HepG2 (cell line): ENCODE data around the gene CMTM3. TPM values are rescaled to one million over a fixed set of nuclear protein-coding genes. Genes with fewer than 3 reads are reported as not detected.

Experiments
- ATAC-seq: fragments of 200-7000 bp; cut with Tn5 transposase; 3 replicates; pipeline ENCODE4 v1.9.1; 2020; ENCODE audit warnings: mild to moderate bottlenecking, moderate library complexity
- BruUV-seq: library from RNA; stranded (reverse); fragments of 400-500 nt; replicated peaks from 2 replicates; lab custom pipeline; 2021; lab: Mats Ljungman, UMichigan
- CTCF ChIA-PET: fragments of 300-600 bp; formaldehyde crosslinking; extraction: SDS; loops from one replicate; lab custom pipeline; 2021; ENCODE audit warnings: low total read pairs, inconsistent platforms, low intra/inter-chr PET ratio; lab: Yijun Ruan, JAX
- POLR2A ChIA-PET: fragments of 350-600 bp; sonication (Branson Sonifier 250); formaldehyde crosslinking; loops from one replicate; lab custom pipeline; 2020; ENCODE audit warnings: antibody characterized with exemption, inconsistent platforms; lab: Yijun Ruan, JAX
- DNase-seq: peaks from one replicate; pipeline ENCODE4 v3.0.0-alpha.2; 2015; ENCODE audit warnings: low spot score
- FAIRE-seq: peaks from 3 replicates; lab custom pipeline; 2011; peaks lifted over from hg19 to GRCh38; lab: Jason Lieb, UNC
- H2AFZ ChIP-seq: one replicate; pipeline ENCODE4 v1.6.1; 2011; ENCODE audit warnings: low read length, inconsistent platforms
- H3K27ac ChIP-seq: fragments of 300-600 bp; 3 replicates; pipeline ENCODE4 v1.8.0; 2011; ENCODE audit warnings: mixed run types, mild to moderate bottlenecking, mixed read lengths, low read length, inconsistent platforms; ENCODE audit not compliant: insufficient read depth; ENCODE audit errors: extremely low read length
- H3K27me3 ChIP-seq, 2 experiments: fragments of 200-600 bp in 1 of 2; 2 replicates in 1 of 2; 3 replicates in 1 of 2; pipeline versions ENCODE4 v1.6.0 to v1.8.0; 2011; ENCODE audit warnings: low read length in 2 of 2, mild to moderate bottlenecking in 2 of 2, moderate library complexity in 2 of 2, inconsistent platforms in 1 of 2; ENCODE audit not compliant: insufficient read depth in 2 of 2, control insufficient read depth in 1 of 2
- H3K36me3 ChIP-seq, 2 experiments: fragments of 200-600 bp in 1 of 2; replicated peaks in 1 of 2; 2 replicates in 1 of 2; 3 replicates in 1 of 2; pipeline versions ENCODE4 v1.5.1 to v1.8.0; 2011; ENCODE audit warnings: low read length in 2 of 2, inconsistent platforms in 1 of 2; ENCODE audit not compliant: insufficient read depth in 2 of 2, control insufficient read depth in 1 of 2
- H3K4me1 ChIP-seq: 2 replicates; pipeline ENCODE4 v1.5.1; 2012; ENCODE audit warnings: low read length, inconsistent platforms; ENCODE audit not compliant: insufficient read depth
- H3K4me2 ChIP-seq: 2 replicates; pipeline ENCODE4 v1.6.0; 2011; ENCODE audit warnings: low read depth, low read length, inconsistent platforms
- H3K4me3 ChIP-seq, 3 experiments: fragments of 200-600 bp in 1 of 3; sonication (generic), shearing (Covaris generic) in 1 of 3; replicated peaks in 1 of 3; 2 replicates each; pipeline ENCODE4 v1.5.1; 2011 to 2016; ENCODE audit warnings: low read length in 3 of 3, inconsistent platforms in 2 of 3, low read depth in 2 of 3, mild to moderate bottlenecking in 2 of 3, control low read depth in 1 of 3, mixed read lengths in 1 of 3; ENCODE audit not compliant: insufficient read depth in 1 of 3
- H3K79me2 ChIP-seq: one replicate; pipeline ENCODE4 v1.6.1; 2011; ENCODE audit warnings: low read length, inconsistent platforms; ENCODE audit not compliant: insufficient read depth
- H3K9ac ChIP-seq: 2 replicates; pipeline ENCODE4 v1.6.0; 2011; ENCODE audit warnings: mild to moderate bottlenecking, low read depth, low read length, inconsistent platforms; ENCODE audit not compliant: insufficient read depth
- H3K9me3 ChIP-seq: 2 replicates; pipeline ENCODE4 v1.5.1; 2012; ENCODE audit warnings: mild to moderate bottlenecking, low read length
- H4K20me1 ChIP-seq: 2 replicates; pipeline ENCODE4 v1.6.0; 2011; ENCODE audit warnings: inconsistent platforms, mild to moderate bottlenecking, low read length, moderate library complexity; ENCODE audit not compliant: insufficient read depth
- HNRNPLL ChIP-seq: fragments of 200-400 bp; formaldehyde crosslinking; IDR thresholded peaks from 2 replicates; pipeline ENCODE4 v1.6.1; 2017; ENCODE audit warnings: mild to moderate bottlenecking, low read depth, low read length; ENCODE audit not compliant: poor library complexity, severe bottlenecking
- MIER3 ChIP-seq: IDR thresholded peaks from 2 replicates; pipeline ENCODE4 v1.6.1; 2016; ENCODE audit warnings: missing compliant biosample characterization, borderline replicate concordance
- NR2C2 ChIP-seq: sonication (generic); formaldehyde crosslinking; IDR thresholded peaks from 2 replicates; pipeline ENCODE4 v1.4.0; 2020; ENCODE audit warnings: missing genetic modification reagents, mild to moderate bottlenecking, moderate library complexity, borderline replicate concordance
- RXRA ChIP-seq: sonication (generic); formaldehyde crosslinking; IDR thresholded peaks from 2 replicates; pipeline ENCODE4 v1.5.1; 2020; ENCODE audit warnings: missing genetic modification reagents
- SSRP1 ChIP-seq: IDR thresholded peaks from 2 replicates; pipeline ENCODE4 v1.6.1; 2016; ENCODE audit warnings: control low read depth
- TBX2 ChIP-seq: sonication (generic); formaldehyde crosslinking; IDR thresholded peaks from 2 replicates; pipeline ENCODE4 v1.5.0; 2020; ENCODE audit warnings: missing genetic modification reagents, mild to moderate bottlenecking, borderline replicate concordance
- TEF ChIP-seq: sonication (generic); formaldehyde crosslinking; IDR thresholded peaks from 2 replicates; pipeline ENCODE4 v1.5.0; 2020; ENCODE audit warnings: missing genetic modification reagents
- ZFP62 ChIP-seq: sonication (generic); formaldehyde crosslinking; IDR thresholded peaks from 2 replicates; pipeline ENCODE4 v1.4.0; 2020; ENCODE audit warnings: missing genetic modification reagents
- ZKSCAN5 ChIP-seq: sonication (generic); formaldehyde crosslinking; IDR thresholded peaks from 2 replicates; pipeline ENCODE4 v1.5.1; 2020; ENCODE audit warnings: mild to moderate bottlenecking, missing genetic modification reagents
- ZNF230 ChIP-seq: sonication (generic); formaldehyde crosslinking; IDR thresholded peaks from 2 replicates; pipeline ENCODE4 v1.4.0; 2020; ENCODE audit warnings: mild to moderate bottlenecking, missing genetic modification reagents
- ZNF510 ChIP-seq: sonication (generic); formaldehyde crosslinking; IDR thresholded peaks from 2 replicates; pipeline ENCODE4 v1.4.0; 2020; ENCODE audit warnings: low read depth, mild to moderate bottlenecking, missing genetic modification reagents
- ZNF652 ChIP-seq: IDR thresholded peaks from 2 replicates; pipeline ENCODE4 v1.6.1; 2016; ENCODE audit warnings: low read depth, borderline replicate concordance
- WGBS: methylation state at CpG from one replicate; pipeline ENCODE4 v1.1.6; 2017; ENCODE audit warnings: low lambda C conversion rate; 5-methylcytosine and 5-hydroxymethylcytosine counted together
- in situ Hi-C: cut with HindIII; loops from 2 replicates; pipeline ENCODE4 v1.10.0; 2017; ENCODE audit warnings: low pct_unique_long_range_greater_than_20kb; ENCODE audit not compliant: extremely low pct_ligation_motif_present
- intact Hi-C: fragments of 100-400 bp; cut with micrococcal nuclease; formaldehyde crosslinking; loops from one replicate; pipeline ENCODE4 v1.10.0; 2022; ENCODE audit not compliant: unreplicated experiment
- polyA plus RNA-seq, 8 experiments: library from polyadenylated mRNA; depleted of rRNA in 3 of 8; stranded (reverse) in 7 of 8; unstranded in 1 of 8; fragments of >200 nt; fragmentation: Illumina TruSeq in 4 of 8; extraction: Trizol in 4 of 8; gene quantifications; 2 replicates each; pipeline versions ENCODE4 v1.2.1 to v1.2.3, GENCODE V29; 2011 to 2016; ENCODE audit warnings: low read depth in 4 of 8, missing spikeins in 1 of 8, mixed read lengths in 1 of 8; ENCODE audit not compliant: insufficient read depth in 1 of 8
- total RNA-seq, 5 experiments: library from RNA; depleted of rRNA; stranded (reverse); fragments of >200 nt; fragmentation: Illumina TruSeq; extraction: Trizol; gene quantifications; 2 replicates each; pipeline ENCODE4 v1.2.3, GENCODE V29; 2016; ENCODE audit warnings: low read depth in 1 of 5
- TF ChIP-seq, protein P1 (sequence below): IDR thresholded peaks from 2 replicates; pipeline ENCODE4 v1.6.1; 2016; ENCODE audit warnings: missing genetic modification reagents, missing compliant biosample characterization
- TF ChIP-seq, protein P2 (sequence below): sonication (generic); formaldehyde crosslinking; IDR thresholded peaks from 2 replicates; pipeline ENCODE4 v1.4.0; 2020; ENCODE audit warnings: mild to moderate bottlenecking, missing genetic modification reagents, borderline replicate concordance

CMTM3 gene
- total and polyA plus RNA-seq, 2 of the 13 experiments (the other 11 are each of a cell fraction or from before 2014, with no cell fraction given), result 29.2 to 48.7 TPM

DNA sequence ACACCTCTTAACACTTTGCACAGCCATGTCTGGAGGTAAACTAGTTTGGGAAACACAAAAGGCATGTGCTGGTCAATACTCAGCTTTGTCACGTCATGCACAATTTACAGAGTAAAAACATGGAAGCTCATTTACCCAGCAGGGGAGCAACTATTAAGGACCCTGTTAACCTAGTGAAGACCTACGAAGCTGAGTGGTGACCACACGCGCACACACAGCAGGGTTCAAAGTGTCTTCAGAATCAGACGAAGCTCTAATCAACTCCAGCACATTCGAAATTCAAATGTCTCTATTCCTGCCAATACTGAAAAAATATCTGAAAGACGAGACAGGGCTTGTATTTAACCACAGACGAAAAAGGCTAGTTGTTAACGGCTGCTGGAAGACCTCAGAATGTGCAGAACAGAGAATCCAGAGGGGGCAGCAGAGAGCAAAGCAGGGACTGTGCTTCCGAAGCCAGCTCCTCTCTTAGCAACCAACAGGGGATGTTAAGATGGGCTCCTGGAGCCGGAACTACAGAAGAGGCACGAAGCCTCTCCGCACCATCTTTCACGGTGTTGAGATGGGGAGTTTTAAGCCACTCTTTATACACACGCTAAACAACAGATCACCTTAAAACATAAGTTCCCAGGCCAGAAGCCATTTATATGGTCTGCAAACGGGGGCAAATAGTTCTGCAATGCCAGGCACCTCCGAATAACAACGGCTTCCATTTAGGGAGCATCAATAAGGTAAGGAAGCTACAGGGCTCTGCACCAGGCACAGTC lies 46.4 kb downstream of the CMTM3 start:
- WGBS, result 28% methylated on average over 16 of the region's 18 CpGs
- DNase-seq, result peak; percentile 79
- ChIA-PET CTCF (interaction anchor here (1.0 to 2.0 kb wide), 3 partner anchors 43 to 90 kb away, joined by 3 to 12 read pairs (median 3); no protein-coding TSS in a partner anchor), POLR2A (interaction anchor here (0.9 to 1.0 kb wide), 3 partner anchors 10 to 98 kb away, joined by 3 to 4 read pairs (median 4); partner anchors contain the start of gene CKLF)
- no peaks in the 10 kb centered on the region for H3K27me3 ChIP-seq
- no peaks in the 10 kb centered on the region for H4K20me1 ChIP-seq
- peaks cover 11% of the 10 kb centered on the region for H3K4me1 ChIP-seq
- no peaks in the 10 kb centered on the region for H3K79me2 ChIP-seq
- no peak overlapping the region for H2AFZ ChIP-seq
- no TSS peak for BruUV-seq
- H3K4me2 ChIP-seq, result peak overlapping the region; percentile 48
- H3K9me3 ChIP-seq, result no peaks in the 10 kb centered on the region
- peak; percentile 98 for ATAC-seq
- H3K27ac ChIP-seq, result no peak overlapping the region
- no peak overlapping the region for H3K9ac ChIP-seq
- H3K4me3 ChIP-seq, result no peak overlapping the region
- in situ Hi-C loops, result no loop called here
- intact Hi-C loops, result loop anchor here (1.0 to 5.0 kb wide), 2 partner anchors 36 to 43 kb away; no protein-coding TSS in a partner anchor
- H3K36me3 ChIP-seq, result no peaks in the 10 kb centered on the region
- peak; percentile 90 for FAIRE-seq
- 0 out of 2 replicates have a peak, but pooled peaks have one; percentile 21 for TF ChIP-seq RXRA
- no peak for TF ChIP-seq TBX2 (CRISPR knock-in tag)
- TF ChIP-seq SSRP1, result peak; percentile 61; the same call in 1 of the 2 replicates
- 0 out of 2 replicates have a peak, but pooled peaks have one; percentile 41 for TF ChIP-seq ZNF230 (CRISPR knock-in tag)
- no peak for TF ChIP-seq ZKSCAN5 (CRISPR knock-in tag)
- no peak for TF ChIP-seq ZFP62 (CRISPR knock-in tag)
- TF ChIP-seq MIER3 (CRISPR knock-in tag), result no peak
- TF ChIP-seq, protein P1, sequence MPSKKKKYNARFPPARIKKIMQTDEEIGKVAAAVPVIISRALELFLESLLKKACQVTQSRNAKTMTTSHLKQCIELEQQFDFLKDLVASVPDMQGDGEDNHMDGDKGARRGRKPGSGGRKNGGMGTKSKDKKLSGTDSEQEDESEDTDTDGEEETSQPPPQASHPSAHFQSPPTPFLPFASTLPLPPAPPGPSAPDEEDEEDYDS, result 0 out of 2 replicates have a peak, but pooled peaks have one; percentile 16
- 0 out of 2 replicates have a peak, but pooled peaks have one; percentile 61 for TF ChIP-seq ZNF510 (CRISPR knock-in tag)
- TF ChIP-seq HNRNPLL, result no peak
- TF ChIP-seq TEF (CRISPR knock-in tag), result no peak
- TF ChIP-seq ZNF652 (CRISPR knock-in tag), result 0 out of 2 replicates have a peak, but pooled peaks have one; percentile 9
- TF ChIP-seq, protein P2, sequence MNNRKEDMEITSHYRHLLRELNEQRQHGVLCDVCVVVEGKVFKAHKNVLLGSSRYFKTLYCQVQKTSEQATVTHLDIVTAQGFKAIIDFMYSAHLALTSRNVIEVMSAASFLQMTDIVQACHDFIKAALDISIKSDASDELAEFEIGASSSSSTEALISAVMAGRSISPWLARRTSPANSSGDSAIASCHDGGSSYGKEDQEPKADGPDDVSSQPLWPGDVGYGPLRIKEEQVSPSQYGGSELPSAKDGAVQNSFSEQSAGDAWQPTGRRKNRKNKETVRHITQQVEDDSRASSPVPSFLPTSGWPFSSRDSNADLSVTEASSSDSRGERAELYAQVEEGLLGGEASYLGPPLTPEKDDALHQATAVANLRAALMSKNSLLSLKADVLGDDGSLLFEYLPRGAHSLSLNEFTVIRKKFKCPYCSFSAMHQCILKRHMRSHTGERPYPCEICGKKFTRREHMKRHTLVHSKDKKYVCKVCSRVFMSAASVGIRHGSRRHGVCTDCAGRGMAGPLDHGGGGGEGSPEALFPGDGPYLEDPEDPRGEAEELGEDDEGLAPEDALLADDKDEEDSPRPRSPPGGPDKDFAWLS (CRISPR knock-in tag), result 0 out of 2 replicates have a peak, but pooled peaks have one; percentile 39
- no peak for TF ChIP-seq NR2C2 (CRISPR knock-in tag)
